Activated B cell treated with CpG ODN at 0.5 μM for 24 hours (primary cell): ENCODE measurements around the gene TCIRG1. TPM values are rescaled to one million over a fixed set of nuclear protein-coding genes. Genes with fewer than 3 reads are reported as not detected.

Source experiments
- ATAC-seq: fragments of 200-7000 bp; cut with Tn5 transposase; one replicate; pipeline ENCODE4 v1.10.0; 2021; ENCODE audit warnings: low read depth, mild to moderate bottlenecking, moderate library complexity
- CTCF ChIA-PET: fragments of 350-600 bp; sonication (Branson Sonifier 250); formaldehyde crosslinking; loops from one replicate; lab custom pipeline; 2021; ENCODE audit warnings: antibody characterized with exemption; lab: Charles Lee
- POLR2A ChIA-PET: fragments of 350-600 bp; sonication (Branson Sonifier 250); formaldehyde crosslinking; loops from one replicate; lab custom pipeline; 2021; ENCODE audit warnings: antibody characterized with exemption; lab: Charles Lee
- DNase-seq: peaks from one replicate; pipeline ENCODE4 v3.0.0; 2022
- H3K27ac Mint-ChIP-seq: one replicate; pipeline ENCODE4 v1.8.0; 2020; ENCODE audit warnings: mixed read lengths
- H3K27me3 Mint-ChIP-seq: one replicate; pipeline ENCODE4 v1.8.0; 2021; ENCODE audit warnings: mixed read lengths
- H3K36me3 Mint-ChIP-seq: one replicate; pipeline ENCODE4 v1.8.0; 2021; ENCODE audit warnings: low read depth, mixed read lengths
- H3K4me1 Mint-ChIP-seq: one replicate; pipeline ENCODE4 v1.8.0; 2021; ENCODE audit warnings: mixed read lengths
- H3K4me3 Mint-ChIP-seq: one replicate; pipeline ENCODE4 v1.8.0; 2020; ENCODE audit warnings: mild to moderate bottlenecking, mixed read lengths
- H3K9me3 Mint-ChIP-seq: one replicate; pipeline ENCODE4 v1.8.0; 2020; ENCODE audit warnings: mixed read lengths
- CTCF ChIP-seq: fragments of 200-600 bp; IDR thresholded peaks from one replicate; pipeline ENCODE4 v1.8.0; 2022; ENCODE audit warnings: antibody characterized with exemption, mild to moderate bottlenecking
- intact Hi-C: fragments of 100-400 bp; cut with micrococcal nuclease; formaldehyde crosslinking; loops from one replicate; pipeline ENCODE4 v1.15.1; 2024
- total RNA-seq: library from RNA; stranded (reverse); gene quantifications from 2 replicates; pipeline ENCODE4 v1.2.3, GENCODE V29; 2022

Gene TCIRG1
- total RNA-seq, 1 donor from 2014 or later = 227 TPM

GRCh38 chr11:68076371-68077042 is 37.7 kb downstream of the TCIRG1 start:
- ChIA-PET POLR2A (no interaction called here), CTCF (no interaction called here)
- Mint-ChIP-seq H3K27ac (no peak overlapping the region), H3K9me3 (no peaks in the 10 kb centered on the region), H3K36me3 (peaks cover 22% of the 10 kb centered on the region), H3K4me1 (peaks cover 19% of the 10 kb centered on the region), H3K27me3 (no peaks in the 10 kb centered on the region), H3K4me3 (no peak overlapping the region)
- intact Hi-C loops = loop anchor here (1.0 kb wide), 1 partner anchor 130 kb away; no protein-coding TSS in a partner anchor
- DNase-seq (no peak), ATAC-seq (no peak)
- no peak for TF ChIP-seq CTCF

DNA sequence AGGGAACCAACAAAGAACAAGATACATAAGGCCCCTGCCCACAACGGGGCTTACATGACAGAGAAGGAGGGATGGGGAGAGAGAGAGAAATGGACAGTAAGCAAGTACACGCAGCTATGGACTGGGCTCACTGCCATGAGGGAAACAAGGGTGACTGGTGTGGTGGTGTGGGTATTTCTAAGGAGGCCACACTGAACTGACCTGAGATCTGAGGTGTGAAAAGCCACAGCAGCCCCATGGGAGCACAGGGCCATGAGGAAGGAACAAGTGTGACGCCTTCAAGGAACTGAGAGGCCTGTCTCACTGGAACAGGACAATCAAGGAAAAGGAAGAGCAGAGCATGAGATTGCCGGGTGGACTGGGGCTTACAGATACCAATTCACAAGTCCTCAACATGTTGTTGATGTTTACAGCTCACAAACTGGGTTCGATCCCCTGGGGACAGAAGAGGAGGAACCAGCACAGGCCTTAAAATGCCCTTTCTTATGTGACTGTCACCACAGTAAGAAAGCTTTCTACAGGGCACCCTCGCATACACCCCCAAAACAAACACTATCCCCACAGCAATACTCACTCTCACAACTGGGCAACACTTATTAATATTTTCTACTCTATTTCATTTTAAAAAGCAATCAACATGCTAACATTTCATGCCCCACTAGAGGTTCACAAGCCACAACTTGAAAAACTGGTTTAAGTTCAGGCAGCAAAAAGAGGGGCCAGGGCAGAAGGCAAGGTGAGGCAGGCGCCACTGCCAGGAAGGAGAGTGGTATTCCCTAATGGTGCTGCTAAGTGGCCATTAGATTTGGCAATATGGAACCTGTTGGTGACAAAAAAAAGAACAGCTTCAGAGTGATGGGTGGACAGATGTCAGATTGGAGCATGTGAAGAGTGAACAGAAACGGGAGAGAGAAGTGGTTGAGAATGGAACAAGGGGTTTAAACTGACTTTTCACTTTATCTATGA is 39.1 kb downstream of the TCIRG1 start:
- DNase-seq = no peak
- H3K4me1 Mint-ChIP-seq = peaks cover 14% of the 10 kb centered on the region
- H3K36me3 Mint-ChIP-seq = peaks cover 18% of the 10 kb centered on the region
- H3K4me3 Mint-ChIP-seq = no peak overlapping the region
- CTCF ChIA-PET = no interaction called here
- H3K27ac Mint-ChIP-seq = no peak overlapping the region
- no peak for TF ChIP-seq CTCF
- H3K9me3 Mint-ChIP-seq = no peaks in the 10 kb centered on the region
- POLR2A ChIA-PET = no interaction called here
- intact Hi-C loops = no loop called here
- H3K27me3 Mint-ChIP-seq = no peaks in the 10 kb centered on the region
- peak; percentile 42 for ATAC-seq

GRCh38 chr11:68080860-68081259 is 42.0 kb downstream of the TCIRG1 start:
- H3K9me3 Mint-ChIP-seq = no peaks in the 10 kb centered on the region
- ChIA-PET CTCF (no interaction called here), POLR2A (no interaction called here)
- H3K4me1 Mint-ChIP-seq = peaks cover 14% of the 10 kb centered on the region
- ATAC-seq (no peak), DNase-seq (no peak)
- intact Hi-C loops = no loop called here
- no peak overlapping the region for H3K27ac Mint-ChIP-seq
- H3K27me3 Mint-ChIP-seq = no peaks in the 10 kb centered on the region
- peaks cover 6% of the 10 kb centered on the region for H3K36me3 Mint-ChIP-seq
- no peak for TF ChIP-seq CTCF
- no peak overlapping the region for H3K4me3 Mint-ChIP-seq

- DNase-seq (no peak), ATAC-seq (no peak)
- no peak for TF ChIP-seq CTCF
- Mint-ChIP-seq H3K4me3 (no peak overlapping the region), H3K9me3 (no peaks in the 10 kb centered on the region), H3K4me1 (peaks cover 14% of the 10 kb centered on the region), H3K27me3 (no peaks in the 10 kb centered on the region), H3K27ac (no peak overlapping the region), H3K36me3 (peaks cover 6% of the 10 kb centered on the region)
- ChIA-PET CTCF (no interaction called here), POLR2A (no interaction called here)
- intact Hi-C loops = no loop called here
Observed at GRCh38 chr11:68081691-68082090, 42.9 kb downstream of the TCIRG1 start.

DNA sequence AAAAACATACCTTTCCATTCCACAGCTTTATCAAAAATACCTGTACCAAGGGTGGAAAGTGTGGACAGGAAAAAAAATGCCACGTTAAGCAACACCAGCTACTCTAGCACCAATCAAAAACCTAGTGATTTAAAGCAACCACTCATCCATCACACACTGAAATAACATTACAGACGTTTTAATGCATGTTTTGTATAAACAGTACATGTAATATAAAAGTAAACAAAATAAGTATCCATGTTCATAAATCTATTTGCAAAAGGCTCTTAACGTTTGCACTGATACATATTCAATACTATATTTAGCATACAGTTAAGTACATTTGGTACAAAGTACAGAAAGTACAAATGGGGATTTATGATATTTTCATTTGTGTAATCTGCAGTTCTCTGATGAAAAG is 43.7 kb downstream of the TCIRG1 start:
- POLR2A ChIA-PET = no interaction called here
- no peaks in the 10 kb centered on the region for H3K9me3 Mint-ChIP-seq
- H3K27me3 Mint-ChIP-seq = no peaks in the 10 kb centered on the region
- CTCF ChIA-PET = no interaction called here
- intact Hi-C loops = no loop called here
- DNase-seq (no peak), ATAC-seq (no peak)
- no peak overlapping the region for H3K27ac Mint-ChIP-seq
- H3K4me3 Mint-ChIP-seq = no peak overlapping the region
- H3K4me1 Mint-ChIP-seq = peaks cover 11% of the 10 kb centered on the region
- H3K36me3 Mint-ChIP-seq = peaks cover 6% of the 10 kb centered on the region
- no peak for TF ChIP-seq CTCF
